ENCODE measurements around the gene SLC6A3.

- TF ChIP-seq CTCF (IDR thresholded peaks at IDR 0.05) (no peak), EP300 (IDR thresholded peaks at IDR 0.05) (no peak), POLR2A (IDR thresholded peaks at IDR 0.05) (no peak)
Measured at GRCh38 chr5:1363160-1363559, 82.1 kb downstream of the SLC6A3 start.

Data from ovary (tissue), 3 donors.